NCI-H524 (cell line): Measurements from ENCODE around the gene GRAP.
"Not testable (repeated sequence)": the region's sequence is repeated elsewhere in the genome, so short reads cannot be mapped to it uniquely, and the experiment has no call there.

Experiments
- DNase-seq, 2 experiments: peaks; one replicate each; lab custom pipeline; 2025; lab: John Stamatoyannopoulos, UW

Gene GRAP

GRCh38 chr17:19046782-19047375 is at the start of gene GRAP:
Gene GRAP, minus strand, starts transcription at chr17:19046957. Its CDS starts 31 bp downstream, at chr17:19046926.
- not testable (repeated sequence) for DNase-seq

- not testable (repeated sequence) for DNase-seq
Observed at GRCh38 chr17:19093684-19094438, 47.1 kb upstream of the GRAP start.

DNA sequence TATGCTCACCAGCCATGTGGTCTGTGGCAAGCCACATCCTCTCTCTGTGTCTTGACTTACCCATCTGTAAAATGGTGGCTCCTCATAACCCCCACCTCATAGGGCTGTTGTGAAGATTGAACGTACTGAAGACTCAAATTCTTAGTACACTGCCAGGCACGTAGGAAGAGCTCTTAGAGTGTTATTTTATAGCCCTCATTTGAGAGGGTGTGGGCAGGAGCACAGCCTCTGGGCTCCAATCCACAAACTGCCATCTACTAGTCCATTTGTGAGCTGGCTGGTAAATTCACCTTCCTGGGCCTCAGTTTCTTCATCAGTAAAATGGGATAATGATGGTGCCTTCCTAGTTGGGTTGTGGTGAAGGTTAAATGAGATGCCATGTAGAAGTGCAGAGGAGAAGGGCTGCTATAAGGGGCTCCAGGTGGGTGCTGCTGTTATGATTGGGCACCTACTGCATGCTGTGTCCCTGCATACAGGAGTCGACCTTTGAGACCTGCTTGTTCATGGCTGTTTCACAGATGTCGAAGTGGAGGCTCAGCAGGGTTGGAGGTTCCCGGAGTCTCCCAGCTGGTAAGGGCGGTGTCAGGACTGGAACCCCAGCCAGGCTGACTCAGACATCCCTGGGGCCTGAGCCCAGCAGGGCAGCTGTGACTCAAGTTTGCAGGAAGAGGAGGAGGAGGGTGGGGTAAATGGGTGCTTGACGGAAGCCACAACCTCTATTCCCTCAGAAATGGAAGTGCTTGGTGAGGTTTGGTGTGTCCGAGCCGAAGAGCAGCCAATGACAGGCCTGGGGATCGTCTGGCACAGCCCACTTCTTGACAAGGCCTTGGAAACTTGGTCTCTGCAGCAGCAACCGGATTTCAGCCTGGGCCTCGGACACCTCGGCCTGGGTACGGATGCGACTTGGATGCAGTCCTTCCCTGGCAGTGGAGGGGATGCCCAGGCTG is 46.3 kb upstream of the GRAP start:
- not testable (repeated sequence) for DNase-seq

- DNase-seq, result not testable (repeated sequence)
Observed at GRCh38 chr17:19090058-19090772, 43.5 kb upstream of the GRAP start.

- not testable (repeated sequence) for DNase-seq
Observed at GRCh38 chr17:19088804-19089685, 42.3 kb upstream of the GRAP start.

GRCh38 chr17:19077386-19077785 is 30.6 kb upstream of the GRAP start:
- DNase-seq, result not testable (repeated sequence)

DNA sequence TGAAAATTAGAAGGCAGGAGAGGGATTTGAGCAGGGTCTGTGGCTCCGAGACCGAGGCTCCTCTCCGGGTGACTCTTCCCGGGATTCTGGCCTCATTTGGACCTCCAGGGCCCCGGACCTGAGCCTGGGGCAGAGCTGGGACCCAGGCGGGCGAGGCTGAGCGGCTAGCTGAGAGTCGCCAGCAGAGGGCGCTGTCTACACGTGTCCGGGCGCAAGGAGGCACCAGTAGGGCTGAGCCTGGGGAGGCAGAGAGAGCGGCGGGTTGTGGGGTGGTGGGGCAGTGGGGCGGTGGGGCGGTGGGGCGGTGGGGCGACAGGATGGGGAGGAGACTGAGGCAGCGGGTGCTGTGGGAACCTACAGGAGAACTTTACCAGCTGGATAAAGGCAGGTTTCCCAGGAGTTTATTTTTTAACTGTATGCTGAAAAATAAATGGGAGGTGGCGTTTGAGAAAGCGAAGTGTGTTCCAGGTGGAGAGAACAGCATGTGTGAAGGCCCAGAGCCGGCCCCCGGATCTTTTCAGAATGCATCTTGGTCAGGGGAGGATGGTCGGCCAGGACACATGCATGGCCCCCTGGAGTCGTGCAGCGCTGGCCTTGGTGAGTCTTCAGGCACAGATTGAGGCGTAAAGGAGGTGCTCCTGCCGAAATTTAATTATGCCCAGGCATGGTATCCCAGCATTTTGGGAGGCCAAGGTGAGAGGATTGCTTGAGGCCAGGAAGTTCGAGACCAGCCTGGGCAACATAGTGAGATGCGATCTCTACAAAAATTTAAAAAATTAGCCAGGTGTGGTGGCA is 29.8 kb upstream of the GRAP start:
- not testable (repeated sequence) for DNase-seq

- not testable (repeated sequence) for DNase-seq
Observed at GRCh38 chr17:19070318-19071168, 23.8 kb upstream of the GRAP start.

- not testable (repeated sequence) for DNase-seq
Observed at GRCh38 chr17:19064378-19064777, 17.6 kb upstream of the GRAP start.

DNA sequence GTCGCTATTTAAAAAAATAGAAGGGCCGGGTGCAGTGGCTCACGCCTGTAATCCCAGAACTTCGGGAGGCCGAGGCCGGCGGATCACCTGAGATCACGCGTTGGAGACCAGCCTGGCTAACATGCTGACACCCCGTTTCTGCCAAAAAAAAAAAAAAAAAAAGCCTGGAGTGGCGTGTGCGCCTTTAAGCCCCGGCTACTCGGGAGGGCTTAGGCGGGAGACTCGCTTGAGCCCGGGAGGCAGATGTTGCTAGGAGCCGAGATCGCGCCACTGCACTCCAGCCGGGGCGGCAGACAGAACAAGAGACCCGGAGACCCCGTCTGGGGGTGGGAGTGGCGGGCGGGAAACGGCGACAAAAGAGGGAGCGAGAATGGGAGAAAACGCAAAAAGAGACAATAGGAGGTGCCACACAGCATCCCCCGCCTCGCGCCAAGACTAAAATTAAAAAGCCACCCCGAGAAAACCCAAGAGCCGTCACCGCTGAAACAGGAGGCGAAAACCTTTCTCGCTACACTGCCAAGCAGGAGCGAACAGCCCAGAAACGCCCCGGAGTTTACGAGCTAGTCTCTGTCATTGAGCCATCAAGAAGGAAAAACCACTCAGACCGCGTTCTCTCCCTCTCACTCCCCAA is 16.7 kb upstream of the GRAP start:
- not testable (repeated sequence) for DNase-seq

DNA sequence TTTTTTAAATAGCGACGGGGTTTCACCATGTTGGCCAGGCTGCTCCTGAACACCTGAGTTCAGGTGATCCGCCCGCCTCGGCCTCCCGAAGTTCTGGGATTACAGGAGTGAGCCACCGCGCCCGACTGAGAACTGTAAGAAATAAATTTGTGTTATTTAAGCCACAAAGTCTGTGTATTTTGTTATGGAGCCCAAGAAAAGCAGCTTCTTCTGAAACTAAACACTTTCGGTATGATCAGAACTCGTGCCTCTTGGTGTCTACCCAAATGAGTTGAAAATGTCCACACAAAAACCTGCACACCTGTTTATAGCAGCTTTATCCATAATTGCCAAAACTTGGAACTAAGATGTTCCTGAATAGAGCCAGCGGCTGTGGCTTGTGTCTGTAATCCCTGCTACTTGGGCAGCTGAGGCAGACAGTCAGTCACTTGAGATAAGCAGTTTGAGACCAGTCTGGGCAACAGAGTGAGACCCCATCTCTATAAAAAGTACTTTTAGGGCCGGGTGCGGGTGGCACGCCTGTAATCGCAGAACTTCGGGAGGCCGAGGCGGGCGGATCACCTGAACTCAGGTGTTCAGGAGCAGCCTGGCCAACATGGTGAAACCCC is 16.1 kb upstream of the GRAP start:
- DNase-seq, result not testable (repeated sequence)

- DNase-seq, result not testable (repeated sequence)
Observed at GRCh38 chr17:19062009-19062717, 15.4 kb upstream of the GRAP start.

DNA sequence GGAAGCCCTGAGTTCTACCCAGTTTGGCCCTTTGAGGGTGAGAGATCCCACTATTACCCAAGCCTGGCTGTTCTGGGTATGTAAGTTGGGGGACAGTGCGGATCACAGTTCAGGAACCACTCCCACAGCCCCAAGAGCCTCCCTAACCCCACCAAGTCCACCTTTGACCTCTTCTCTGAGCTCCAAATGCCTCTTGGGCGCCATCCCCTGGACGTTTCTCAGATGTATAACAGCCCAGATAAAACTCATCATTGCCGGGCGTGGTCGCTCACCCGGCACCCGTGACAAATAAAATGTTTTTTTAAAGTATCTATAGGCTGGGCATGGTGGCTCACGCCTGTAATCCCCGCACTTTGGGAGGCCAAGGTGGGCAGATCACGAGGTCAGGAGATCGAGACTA is 8.7 kb upstream of the GRAP start:
- DNase-seq, result not testable (repeated sequence)

GRCh38 chr17:19048826-19049225 is 2.1 kb upstream of the GRAP start:
- DNase-seq, result not testable (repeated sequence)

GRCh38 chr17:19047510-19047909 is 753 bp upstream of the GRAP start:
- not testable (repeated sequence) for DNase-seq

- not testable (repeated sequence) for DNase-seq
Observed at GRCh38 chr17:19044643-19045042, 2.1 kb downstream of the GRAP start.

DNA sequence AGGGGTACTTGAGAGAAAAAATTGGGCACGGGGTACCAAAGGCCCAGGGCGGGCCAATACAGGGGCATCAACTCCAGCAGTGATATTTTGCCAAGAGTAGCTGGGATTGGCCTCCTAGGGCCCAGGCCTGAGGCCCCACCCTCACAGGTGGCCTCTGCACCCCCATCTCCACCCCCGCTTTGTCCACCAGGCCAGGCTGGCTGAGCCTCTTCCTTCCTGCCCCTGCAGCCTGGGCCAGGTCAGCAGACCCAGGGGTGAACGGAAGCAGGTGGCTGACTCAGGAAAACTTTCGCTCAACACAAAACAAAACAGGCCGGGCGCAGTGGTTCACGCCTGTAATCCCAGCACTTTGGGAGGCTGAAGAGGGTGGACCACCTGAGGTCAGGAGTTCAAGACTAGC is 3.7 kb downstream of the GRAP start:
- DNase-seq, result not testable (repeated sequence)
